PC-3 (cell line): ENCODE results near the gene CARD10.

Experiments used
- CTCF ChIP-seq: fragments of 300-600 bp; sonication (generic); conservative IDR thresholded peaks from 2 replicates; pipeline ENCODE4 v1.5.1; 2017; ENCODE audit warnings: antibody characterized with exemption, low read depth, mild to moderate bottlenecking, low read length
- EZH2phosphoT487 ChIP-seq: fragments of 300-600 bp; sonication (generic); IDR thresholded peaks from 2 replicates; pipeline ENCODE4 v1.6.1; 2018; ENCODE audit warnings: mild to moderate bottlenecking, antibody characterized with exemption, low read length, borderline replicate concordance

DNA sequence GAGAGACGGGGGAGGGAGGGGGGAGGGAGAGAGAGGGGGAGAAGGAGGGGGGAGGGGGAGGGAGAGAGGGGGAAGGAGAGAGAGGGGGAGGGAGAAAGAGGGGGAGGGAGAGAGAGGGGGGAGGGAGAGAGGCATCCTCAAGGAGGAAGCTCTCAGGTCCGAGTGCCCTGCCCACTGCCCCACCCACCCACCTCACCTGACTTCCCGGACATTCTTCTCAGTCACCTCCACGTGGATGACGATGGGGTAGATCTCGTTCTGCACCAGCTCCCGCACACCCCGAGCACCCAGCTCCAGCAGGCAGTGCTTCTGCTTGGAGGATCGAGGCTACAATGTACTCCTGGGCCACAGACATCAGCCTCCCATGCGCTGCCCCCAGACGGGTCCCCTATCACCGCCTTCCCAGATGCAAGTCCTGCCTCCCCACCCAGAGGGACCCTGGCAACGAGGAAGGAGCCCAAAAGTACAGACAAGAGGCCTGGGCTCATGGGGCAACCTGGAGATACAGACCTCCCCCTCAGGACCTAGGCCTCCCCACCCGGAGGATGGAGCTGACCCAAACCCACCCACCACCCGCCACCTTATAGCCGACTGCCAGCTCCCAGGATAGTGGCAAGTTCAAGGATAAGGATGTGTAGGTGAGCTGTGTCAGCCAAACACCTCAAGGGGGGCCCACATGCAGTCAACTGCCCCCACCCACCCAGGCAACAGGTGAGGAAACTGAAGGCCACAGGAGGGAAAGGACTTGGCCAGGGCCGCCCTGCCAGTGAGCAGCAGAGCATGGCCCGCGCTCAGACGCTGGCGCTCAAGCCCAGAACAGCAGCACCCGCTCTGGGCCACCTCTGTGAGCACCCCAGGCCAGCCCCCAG, 27.4 kb downstream of the CARD10 start:
- TF ChIP-seq CTCF (no peak), EZH2phosphoT487 (no peak)
